Measurements from ENCODE around the gene ZNF746. TPM values are rescaled to one million over a fixed set of nuclear protein-coding genes. Genes with fewer than 3 reads are reported as not detected.

ZNF746 gene
- total and polyA plus RNA-seq, 9 of the 15 experiments (the other 6 are each of a cell fraction or from before 2014, with no cell fraction given) = 1.7 to 31.6 (median 13.3) TPM

DNA sequence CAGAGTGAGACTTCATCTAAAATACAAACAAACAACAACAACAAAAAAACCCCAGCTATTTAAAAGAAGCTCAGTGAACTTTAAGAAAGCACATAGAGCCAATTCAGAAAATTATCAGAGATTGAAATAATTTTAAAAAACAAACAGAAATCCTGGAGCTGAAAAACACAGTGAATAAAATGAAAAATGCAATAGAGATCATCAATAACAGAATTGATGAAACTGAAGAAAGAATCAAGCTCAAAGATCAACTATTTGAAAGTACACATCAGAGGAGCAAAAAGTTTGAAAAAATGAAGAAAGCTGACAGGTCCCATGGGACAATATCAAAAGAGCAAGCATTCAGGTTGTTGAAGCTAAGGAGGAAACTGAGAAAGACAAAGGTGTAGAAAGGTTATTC lies 12.2 kb upstream of the ZNF746 start:
- no peaks in the 10 kb centered on the region for H3K79me2 ChIP-seq (ENCODE audit: control insufficient read depth, insufficient read depth, low read length)
- TF ChIP-seq, protein P1, sequence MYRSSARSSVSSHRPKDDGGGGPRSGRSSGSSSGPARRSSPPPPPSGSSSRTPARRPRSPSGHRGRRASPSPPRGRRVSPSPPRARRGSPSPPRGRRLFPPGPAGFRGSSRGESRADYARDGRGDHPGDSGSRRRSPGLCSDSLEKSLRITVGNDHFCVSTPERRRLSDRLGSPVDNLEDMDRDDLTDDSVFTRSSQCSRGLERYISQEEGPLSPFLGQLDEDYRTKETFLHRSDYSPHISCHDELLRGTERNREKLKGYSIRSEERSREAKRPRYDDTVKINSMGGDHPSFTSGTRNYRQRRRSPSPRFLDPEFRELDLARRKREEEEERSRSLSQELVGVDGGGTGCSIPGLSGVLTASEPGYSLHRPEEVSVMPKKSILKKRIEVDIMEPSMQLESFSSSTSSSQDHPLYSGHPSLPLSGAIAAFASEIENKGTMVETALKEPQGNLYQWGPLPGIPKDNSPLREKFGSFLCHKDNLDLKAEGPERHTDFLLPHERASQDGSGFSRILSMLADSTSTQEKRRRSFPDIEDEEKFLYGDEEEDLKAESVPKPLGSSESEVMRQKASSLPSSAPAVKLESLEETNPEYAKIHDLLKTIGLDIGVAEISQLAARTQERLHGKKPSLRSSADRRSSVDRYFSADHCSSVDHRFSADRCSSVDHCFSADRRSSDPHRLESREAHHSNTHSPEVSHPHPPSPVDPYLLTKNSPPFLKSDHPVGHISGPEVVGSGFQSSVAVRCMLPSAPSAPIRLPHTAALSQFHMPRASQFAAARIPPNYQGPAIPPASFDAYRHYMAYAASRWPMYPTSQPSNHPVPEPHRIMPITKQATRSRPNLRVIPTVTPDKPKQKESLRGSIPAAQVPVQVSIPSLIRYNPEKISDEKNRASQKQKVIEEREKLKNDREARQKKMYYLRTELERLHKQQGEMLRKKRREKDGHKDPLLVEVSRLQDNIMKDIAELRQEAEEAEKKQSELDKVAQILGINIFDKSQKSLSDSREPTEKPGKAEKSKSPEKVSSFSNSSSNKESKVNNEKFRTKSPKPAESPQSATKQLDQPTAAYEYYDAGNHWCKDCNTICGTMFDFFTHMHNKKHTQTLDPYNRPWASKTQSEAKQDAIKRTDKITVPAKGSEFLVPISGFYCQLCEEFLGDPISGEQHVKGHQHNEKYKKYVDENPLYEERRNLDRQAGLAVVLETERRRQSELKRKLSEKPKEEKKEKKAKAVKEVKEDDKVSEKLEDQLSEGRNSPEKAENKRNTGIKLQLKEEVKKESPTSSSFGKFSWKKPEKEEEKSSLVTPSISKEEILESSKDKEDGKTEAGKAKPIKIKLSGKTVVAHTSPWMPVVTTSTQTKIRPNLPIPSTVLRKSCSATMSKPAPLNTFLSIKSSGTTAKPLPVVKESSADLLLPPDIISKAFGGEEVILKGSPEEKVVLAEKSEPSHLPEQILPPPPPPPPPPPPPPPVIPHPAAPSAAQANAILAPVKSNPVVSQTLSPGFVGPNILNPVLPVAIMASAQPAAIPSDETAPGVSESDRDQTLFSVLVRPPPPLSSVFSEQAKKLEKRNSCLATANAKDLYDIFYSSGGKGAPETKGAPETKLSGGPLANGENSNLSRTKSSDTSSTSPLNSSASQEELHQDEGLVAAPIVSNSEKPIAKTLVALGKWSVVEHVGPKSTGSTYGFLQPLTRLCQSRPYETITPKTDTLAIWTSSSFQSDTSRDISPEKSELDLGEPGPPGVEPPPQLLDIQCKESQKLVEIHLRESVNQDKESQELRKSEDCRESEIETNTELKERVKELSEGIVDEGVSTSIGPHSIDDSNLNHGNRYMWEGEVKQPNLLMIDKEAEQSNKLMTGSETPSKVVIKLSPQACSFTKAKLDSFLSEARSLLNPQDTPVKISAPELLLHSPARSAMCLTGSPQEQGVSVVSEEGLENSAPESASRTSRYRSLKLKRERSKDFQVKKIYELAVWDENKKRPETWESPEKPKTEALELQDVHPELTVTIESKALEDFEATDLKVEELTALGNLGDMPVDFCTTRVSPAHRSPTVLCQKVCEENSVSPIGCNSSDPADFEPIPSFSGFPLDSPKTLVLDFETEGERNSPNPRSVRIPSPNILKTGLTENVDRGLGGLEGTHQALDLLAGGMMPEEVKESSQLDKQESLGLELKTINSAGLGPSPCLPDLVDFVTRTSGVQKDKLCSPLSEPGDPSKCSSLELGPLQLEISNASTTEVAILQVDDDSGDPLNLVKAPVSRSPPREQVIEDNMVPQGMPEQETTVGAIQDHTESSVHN (IDR thresholded peaks at IDR 0.05; ENCODE audit: borderline replicate concordance in 1 of 2, low read depth in 1 of 2) = no peak
- TF ChIP-seq TRIM24 (IDR thresholded peaks at IDR 0.05) (peak in 1 of 2 experiments; percentile 71; a peak in 2 of 4 replicates), ZNF311 (CRISPR knock-in tag; IDR thresholded peaks at IDR 0.05) (no peak), SETDB1 (IDR thresholded peaks at IDR 0.05; ENCODE audit: low read length) (no peak), ZNF274 (IDR thresholded peaks at IDR 0.05; ENCODE audit: borderline replicate concordance, low read depth, low read length) (no peak), SRSF3 (IDR thresholded peaks at IDR 0.05; ENCODE audit: insufficient read depth, low read length) (no peak), CBX3 (IDR thresholded peaks at IDR 0.05; ENCODE audit: borderline replicate concordance in 1 of 2, low read length in 2 of 2) (peak in 1 of 2 experiments; percentile 91; a peak in 2 of 3 replicates), LEF1 (IDR thresholded peaks at IDR 0.05) (no peak), U2AF1 (optimal IDR thresholded peaks at IDR 0.05; ENCODE audit: low read depth, low read length) (no peak), BMI1 (IDR thresholded peaks at IDR 0.05; ENCODE audit: low read length) (no peak), GTF2A2 (tag; IDR thresholded peaks at IDR 0.05) (no peak), ZNF12 (CRISPR knock-in tag; IDR thresholded peaks at IDR 0.05) (no peak), ZKSCAN3 (CRISPR knock-in tag; IDR thresholded peaks at IDR 0.05) (no peak), SLC30A9 (CRISPR knock-in tag; IDR thresholded peaks at IDR 0.05) (no peak)
- TF ChIP-seq, protein P2, sequence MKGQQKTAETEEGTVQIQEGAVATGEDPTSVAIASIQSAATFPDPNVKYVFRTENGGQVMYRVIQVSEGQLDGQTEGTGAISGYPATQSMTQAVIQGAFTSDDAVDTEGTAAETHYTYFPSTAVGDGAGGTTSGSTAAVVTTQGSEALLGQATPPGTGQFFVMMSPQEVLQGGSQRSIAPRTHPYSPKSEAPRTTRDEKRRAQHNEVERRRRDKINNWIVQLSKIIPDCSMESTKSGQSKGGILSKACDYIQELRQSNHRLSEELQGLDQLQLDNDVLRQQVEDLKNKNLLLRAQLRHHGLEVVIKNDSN (CRISPR knock-in tag; IDR thresholded peaks at IDR 0.05) = no peak

More for the DNA sequence above, 12.2 kb upstream of the ZNF746 start:
- Histone ChIP-seq H3K4me3 (no peak overlapping the region), H2AFZ (ENCODE audit: low read depth, low read length) (no peak overlapping the region), H3K36me3 (ENCODE audit: control insufficient read depth, insufficient read depth, low read length) (no peaks in the 10 kb centered on the region), H3K9me1 (ENCODE audit: control insufficient read depth, insufficient read depth, low read length) (no peaks in the 10 kb centered on the region), H3K9ac (ENCODE audit: insufficient read depth in 1 of 2, low read depth in 2 of 2, low read length in 2 of 2) (no peak overlapping the region), H3K27ac (ENCODE audit: extremely low read depth, low read depth, low read length) (no peak overlapping the region), H3K4me2 (ENCODE audit: insufficient read depth, low read length) (no peak overlapping the region), H3K9me3 (replicated peaks; ENCODE audit: control insufficient read depth, insufficient read depth, low read depth, low read length) (peaks cover 14% of the 10 kb centered on the region), H3K27me3 (ENCODE audit: control insufficient read depth in 2 of 2, insufficient read depth in 2 of 2, low read length in 2 of 2) (no peaks in the 10 kb centered on the region), H4K20me1 (replicated peaks; ENCODE audit: control insufficient read depth, insufficient read depth, low read length) (no peaks in the 10 kb centered on the region), H3K4me1 (replicated peaks in 1 of 2; ENCODE audit: control insufficient read depth in 2 of 2, insufficient read depth in 2 of 2, low read length in 2 of 2) (no peaks in the 10 kb centered on the region)
- CTCF ChIA-PET (ENCODE audit: low intra/inter-chr PET ratio) = no interaction called here
- FAIRE-seq (no peak), DNase-seq (ENCODE audit: extremely low read depth in 1 of 4, low spot score in 3 of 4) (no peak), ATAC-seq (no peak)
- in situ Hi-C loops (cut with MboI) (no loop called here), intact Hi-C loops (cut with micrococcal nuclease) (no loop called here)
- POLR2A ChIA-PET = interaction anchor here (3.2 kb wide), 1 partner anchor 14 kb away, joined by 14 read pairs; no protein-coding TSS in a partner anchor
- BruUV-seq (replicated peaks) = no TSS peak

Measured in K562 (cell line).